Cardiac muscle cell (in vitro differentiated cells and primary cell): Measurements from ENCODE around the gene SENP7. TPM values are rescaled to one million over a fixed set of nuclear protein-coding genes. Genes with fewer than 3 reads are reported as not detected.

ENCODE experiments used
- DNase-seq, 2 donors: peaks; one replicate each; pipeline versions ENCODE4 v3.0.0 to v3.0.0-alpha.2; 2010 to 2017; ENCODE audit warnings: low read depth in 1 of 2, low spot score in 1 of 2
- H3K27ac ChIP-seq: fragments of 200-600 bp; sonication (generic); 2 replicates; pipeline ENCODE4 v1.5.1; 2016
- H3K27me3 ChIP-seq: fragments of 200-600 bp; sonication (generic); 2 replicates; pipeline ENCODE4 v1.6.0; 2016; ENCODE audit warnings: control low read depth
- H3K36me3 ChIP-seq: fragments of 200-600 bp; sonication (generic); 2 replicates; pipeline ENCODE4 v1.5.1; 2016; ENCODE audit warnings: control low read depth
- H3K4me1 ChIP-seq: fragments of 200-600 bp; sonication (generic); 2 replicates; pipeline ENCODE4 v1.8.1; 2017; ENCODE audit warnings: low read depth, mild to moderate bottlenecking, mixed run types
- H3K4me3 ChIP-seq: fragments of 200-600 bp; sonication (generic); 2 replicates; pipeline ENCODE4 v1.5.1; 2016; ENCODE audit warnings: mild to moderate bottlenecking
- H3K9me3 ChIP-seq: fragments of 200-600 bp; sonication (generic); 2 replicates; pipeline ENCODE4 v1.5.1; 2017; ENCODE audit warnings: low read depth, mild to moderate bottlenecking, control low read depth
- polyA plus RNA-seq: library from polyadenylated mRNA; unstranded; fragments of >200 nt; fragmentation: Nextera tagmentation; extraction: Ambion mirVana; gene quantifications from 2 replicates; pipeline ENCODE4 v1.2.1, GENCODE V29; 2016
- total RNA-seq: library from RNA; depleted of rRNA; stranded (reverse); fragments of >200 nt; gene quantifications from 2 replicates; pipeline ENCODE4 v1.2.3, GENCODE V29; 2016
- TF ChIP-seq, protein P1 (sequence below): IDR thresholded peaks from 2 replicates; pipeline ENCODE4 v1.5.1; 2012; ENCODE audit warnings: low read depth, mild to moderate bottlenecking, low read length

SENP7 gene
- total and polyA plus RNA-seq, 2 experiments from 2014 or later = 8.2 to 18.9 TPM

DNA sequence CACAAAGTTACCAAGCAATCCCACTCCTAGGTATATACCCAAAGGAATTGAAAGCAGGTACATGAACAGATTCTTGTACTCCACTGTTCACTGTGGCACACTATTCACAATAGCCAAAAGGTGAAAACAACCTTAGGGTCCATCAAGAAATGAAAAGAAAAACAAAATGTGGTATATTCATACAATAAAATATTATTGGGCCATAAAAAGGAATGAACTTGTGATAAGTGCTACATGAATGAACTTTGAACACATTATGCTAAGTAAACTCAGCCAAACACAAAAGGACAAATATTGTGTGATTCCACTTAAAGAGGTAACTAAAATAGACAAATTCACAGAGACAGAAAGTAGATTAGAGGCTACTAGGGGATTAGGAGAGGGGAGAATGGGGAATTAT, 137.4 kb downstream of the SENP7 start:
- peaks cover 13% of the 10 kb centered on the region for H3K4me1 ChIP-seq
- no peaks in the 10 kb centered on the region for H3K36me3 ChIP-seq
- DNase-seq = no peak
- no peak overlapping the region for H3K4me3 ChIP-seq
- TF ChIP-seq, protein P1, sequence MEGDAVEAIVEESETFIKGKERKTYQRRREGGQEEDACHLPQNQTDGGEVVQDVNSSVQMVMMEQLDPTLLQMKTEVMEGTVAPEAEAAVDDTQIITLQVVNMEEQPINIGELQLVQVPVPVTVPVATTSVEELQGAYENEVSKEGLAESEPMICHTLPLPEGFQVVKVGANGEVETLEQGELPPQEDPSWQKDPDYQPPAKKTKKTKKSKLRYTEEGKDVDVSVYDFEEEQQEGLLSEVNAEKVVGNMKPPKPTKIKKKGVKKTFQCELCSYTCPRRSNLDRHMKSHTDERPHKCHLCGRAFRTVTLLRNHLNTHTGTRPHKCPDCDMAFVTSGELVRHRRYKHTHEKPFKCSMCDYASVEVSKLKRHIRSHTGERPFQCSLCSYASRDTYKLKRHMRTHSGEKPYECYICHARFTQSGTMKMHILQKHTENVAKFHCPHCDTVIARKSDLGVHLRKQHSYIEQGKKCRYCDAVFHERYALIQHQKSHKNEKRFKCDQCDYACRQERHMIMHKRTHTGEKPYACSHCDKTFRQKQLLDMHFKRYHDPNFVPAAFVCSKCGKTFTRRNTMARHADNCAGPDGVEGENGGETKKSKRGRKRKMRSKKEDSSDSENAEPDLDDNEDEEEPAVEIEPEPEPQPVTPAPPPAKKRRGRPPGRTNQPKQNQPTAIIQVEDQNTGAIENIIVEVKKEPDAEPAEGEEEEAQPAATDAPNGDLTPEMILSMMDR = no peak
- no peak overlapping the region for H3K27ac ChIP-seq
- no peaks in the 10 kb centered on the region for H3K27me3 ChIP-seq
- H3K9me3 ChIP-seq = no peaks in the 10 kb centered on the region

GRCh38 chr3:101362406-101362805, 150.6 kb downstream of the SENP7 start:
- Histone ChIP-seq H3K27ac (no peak overlapping the region), H3K9me3 (no peaks in the 10 kb centered on the region), H3K4me1 (no peaks in the 10 kb centered on the region), H3K4me3 (no peak overlapping the region), H3K36me3 (peaks cover 7% of the 10 kb centered on the region), H3K27me3 (no peaks in the 10 kb centered on the region)
- TF ChIP-seq, protein P1 = no peak
- DNase-seq = no peak

- TF ChIP-seq, protein P1 = no peak
- Histone ChIP-seq H3K27ac (no peak overlapping the region), H3K4me3 (no peak overlapping the region), H3K36me3 (no peaks in the 10 kb centered on the region), H3K27me3 (no peaks in the 10 kb centered on the region), H3K4me1 (no peaks in the 10 kb centered on the region), H3K9me3 (no peaks in the 10 kb centered on the region)
- DNase-seq = peak in 1 of 2 donors; percentile 8
These were observed 161.2 kb downstream of the SENP7 start for GRCh38 chr3:101351829-101352228.

DNA sequence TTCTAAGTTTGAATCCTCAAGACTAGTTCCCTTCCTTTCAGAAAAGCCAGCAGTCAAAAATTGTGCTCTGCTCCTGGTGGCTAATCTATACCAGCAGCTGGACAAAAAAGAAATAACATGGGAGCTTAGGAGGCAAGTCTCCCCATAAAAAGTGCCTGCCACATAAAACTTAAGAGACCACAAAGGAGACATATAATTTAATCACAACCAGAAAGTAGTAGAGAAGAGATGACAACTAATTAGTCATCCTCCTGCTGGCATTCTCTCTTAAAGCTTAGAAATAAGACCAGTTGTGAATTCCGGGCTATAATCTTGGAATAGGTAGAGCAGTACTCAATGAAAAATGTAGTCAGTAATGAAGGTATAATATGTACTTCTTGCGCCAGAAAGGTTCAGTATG, 172.4 kb downstream of the SENP7 start:
- Histone ChIP-seq H3K27ac (no peak overlapping the region), H3K4me3 (no peak overlapping the region), H3K4me1 (no peaks in the 10 kb centered on the region), H3K36me3 (no peaks in the 10 kb centered on the region), H3K27me3 (no peaks in the 10 kb centered on the region), H3K9me3 (no peaks in the 10 kb centered on the region)
- no peak for DNase-seq
- TF ChIP-seq, protein P1 = no peak

DNA sequence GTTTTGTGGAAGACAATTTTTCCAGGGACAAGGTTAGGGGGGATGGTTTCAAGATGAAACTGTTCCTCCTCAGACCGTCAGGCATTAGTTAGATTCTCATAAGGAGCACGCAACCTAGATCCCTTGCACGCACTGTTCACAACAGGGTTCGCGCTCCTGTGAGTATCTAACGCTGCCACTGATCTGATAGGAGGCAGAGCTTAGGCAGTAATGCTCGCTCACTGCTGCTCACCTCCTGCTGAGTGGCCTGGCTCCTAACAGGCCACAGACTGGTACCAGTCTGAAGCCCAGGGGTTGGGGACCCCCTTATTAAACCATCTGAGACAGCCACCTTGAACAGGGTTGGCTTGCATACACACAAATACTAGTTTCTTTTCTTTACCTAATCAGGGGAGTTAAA, 179.1 kb downstream of the SENP7 start:
- H3K27me3 ChIP-seq = no peaks in the 10 kb centered on the region
- TF ChIP-seq, protein P1 = no peak
- H3K27ac ChIP-seq = no peak overlapping the region
- no peak for DNase-seq
- H3K36me3 ChIP-seq = peaks cover 6% of the 10 kb centered on the region
- no peak overlapping the region for H3K4me3 ChIP-seq
- H3K9me3 ChIP-seq = no peaks in the 10 kb centered on the region
- H3K4me1 ChIP-seq = no peaks in the 10 kb centered on the region

DNA sequence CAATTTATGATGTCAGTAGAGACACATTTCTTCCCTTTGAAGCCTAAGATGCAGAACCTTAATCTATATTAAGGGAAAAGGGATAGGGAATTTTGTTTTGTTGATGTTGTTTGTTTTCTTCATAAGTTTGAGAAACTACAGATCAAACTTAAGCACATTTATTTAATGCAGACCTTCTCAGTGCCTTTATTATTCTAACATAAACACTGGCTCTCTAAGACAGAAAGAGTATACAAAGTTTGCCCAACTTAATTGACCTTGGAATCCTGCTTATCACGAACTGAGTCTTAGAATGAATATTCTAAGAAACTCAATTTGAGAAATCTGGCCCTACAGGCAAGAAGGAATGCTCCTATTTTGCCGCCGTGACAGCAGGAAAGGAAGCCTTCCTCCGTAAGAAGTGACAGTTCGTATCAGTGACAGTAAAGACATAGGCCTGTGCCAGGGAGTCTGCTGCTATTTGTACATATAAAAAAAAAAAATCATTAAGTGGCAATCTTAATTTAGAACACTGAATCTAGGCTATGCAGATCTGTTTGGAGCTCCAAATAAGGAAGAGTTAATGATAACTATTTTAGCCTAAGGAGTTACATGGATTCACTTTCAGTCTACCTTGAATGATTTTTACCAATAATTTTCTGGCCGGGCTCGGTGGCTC, 183.9 kb downstream of the SENP7 start:
- Histone ChIP-seq H3K4me3 (no peak overlapping the region), H3K27me3 (no peaks in the 10 kb centered on the region), H3K9me3 (no peaks in the 10 kb centered on the region), H3K36me3 (peaks cover 19% of the 10 kb centered on the region), H3K4me1 (no peaks in the 10 kb centered on the region), H3K27ac (no peak overlapping the region)
- TF ChIP-seq, protein P1 = no peak
- no peak for DNase-seq
